Epidermal melanocyte (primary cell): ENCODE data around the gene MYO18A.
"Not testable (repeated sequence)": the region's sequence is repeated elsewhere in the genome, so short reads cannot be mapped to it uniquely, and the experiment has no call there.

Source experiments
- DNase-seq: peaks from one replicate; pipeline ENCODE4 v3.0.0; 2011; ENCODE audit warnings: low spot score; ENCODE audit not compliant: insufficient read length

The MYO18A gene

DNA sequence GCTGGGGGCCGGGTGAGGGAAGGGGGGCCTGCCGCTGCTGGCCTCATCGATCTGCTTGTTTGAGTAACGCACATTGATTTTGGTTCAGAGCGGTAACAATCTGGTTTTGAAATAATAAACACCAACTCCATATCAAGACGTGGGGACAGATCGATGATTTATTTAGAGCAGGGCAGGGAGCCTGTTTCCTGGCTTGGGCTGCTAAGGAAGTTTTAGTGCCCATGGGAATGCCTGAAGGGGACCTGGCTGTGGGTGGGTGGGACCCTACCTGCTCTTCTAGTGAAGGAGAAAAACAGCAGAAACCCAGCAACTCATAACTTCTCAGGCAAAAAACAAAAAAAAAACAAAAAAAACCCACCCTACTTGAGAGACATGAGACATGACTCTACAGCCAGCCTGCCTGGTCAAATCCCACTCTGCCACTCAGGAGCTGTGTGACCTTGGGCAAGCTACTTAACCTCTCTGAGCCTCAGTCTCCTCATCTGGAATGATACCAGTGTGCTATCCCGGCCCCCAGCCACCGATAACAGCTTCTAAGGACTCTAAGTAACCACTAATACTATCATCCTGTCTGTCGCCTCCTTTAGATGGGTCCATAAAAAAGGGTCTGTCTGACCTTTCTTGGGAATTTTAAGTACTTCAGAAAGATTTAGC, 71.2 kb downstream of the MYO18A start:
- no peak for DNase-seq

GRCh38 chr17:29107933-29108822, 72.0 kb downstream of the MYO18A start:
- DNase-seq = no peak

DNA sequence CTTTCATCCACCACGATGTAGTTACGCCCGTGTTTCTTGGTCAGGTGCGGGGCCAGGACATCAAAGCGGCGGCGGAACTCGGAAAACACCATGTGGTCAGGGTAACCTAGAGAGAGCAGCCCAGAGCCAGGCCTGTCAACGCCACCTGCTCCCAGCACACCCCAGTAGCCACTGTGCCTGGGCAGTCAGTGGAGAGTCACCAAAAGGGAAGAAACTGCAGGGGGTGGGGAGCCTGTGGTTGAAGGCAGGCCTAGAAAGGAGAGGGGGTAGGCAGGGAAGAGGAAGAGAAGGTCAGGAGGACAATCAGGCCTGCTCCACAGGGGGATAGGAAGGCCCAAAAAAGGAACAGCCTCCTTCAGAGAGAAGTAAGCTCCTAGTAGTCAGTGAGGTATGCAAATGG, 73.1 kb downstream of the MYO18A start:
- DNase-seq = no peak

- DNase-seq = no peak
These were observed 76.9 kb downstream of the MYO18A start for GRCh38 chr17:29103341-29103740.

DNA sequence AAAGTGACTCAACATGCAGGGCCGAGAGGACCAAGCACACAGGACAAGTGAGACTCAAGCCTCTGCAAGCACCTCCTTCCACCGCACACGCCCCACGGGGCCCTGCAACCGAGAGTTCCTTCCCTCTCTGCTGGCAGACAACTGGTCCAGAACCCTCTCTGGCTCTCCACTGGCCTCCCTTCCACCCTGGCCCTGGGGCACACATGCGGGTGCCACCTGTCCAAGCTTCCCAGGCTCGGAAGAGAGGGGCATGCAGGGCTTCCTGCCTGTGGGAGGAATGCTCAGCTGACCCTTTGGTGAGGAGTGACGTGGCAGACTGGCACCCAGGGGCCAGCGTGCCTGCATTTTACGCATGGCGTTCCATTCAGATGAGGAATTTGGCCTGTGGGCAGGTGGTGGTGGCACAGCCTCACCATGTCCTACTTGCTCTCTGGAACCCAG, 77.4 kb downstream of the MYO18A start:
- DNase-seq = no peak

DNA sequence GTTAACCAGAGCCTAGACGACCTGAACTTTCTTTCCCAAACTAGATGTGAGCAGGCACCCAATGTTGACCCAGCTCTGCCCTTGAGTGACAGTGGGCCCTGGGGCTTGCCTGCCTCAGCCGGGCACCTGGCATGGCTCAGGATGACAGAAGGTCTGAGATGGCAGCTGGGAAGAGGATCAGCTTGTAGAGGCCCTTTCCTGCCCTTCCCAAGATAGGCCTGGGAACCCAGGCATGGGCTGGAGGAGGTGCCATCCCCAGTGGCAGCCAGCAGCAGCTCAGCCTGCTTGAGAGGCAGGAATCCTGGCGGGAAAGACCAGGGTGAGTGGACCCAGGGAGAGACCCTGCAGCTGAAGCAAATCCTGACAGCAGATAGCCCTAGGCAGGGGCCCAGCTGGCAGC, 78.2 kb downstream of the MYO18A start:
- no peak for DNase-seq

GRCh38 chr17:29100296-29100695, 79.9 kb downstream of the MYO18A start:
- DNase-seq = no peak

DNA sequence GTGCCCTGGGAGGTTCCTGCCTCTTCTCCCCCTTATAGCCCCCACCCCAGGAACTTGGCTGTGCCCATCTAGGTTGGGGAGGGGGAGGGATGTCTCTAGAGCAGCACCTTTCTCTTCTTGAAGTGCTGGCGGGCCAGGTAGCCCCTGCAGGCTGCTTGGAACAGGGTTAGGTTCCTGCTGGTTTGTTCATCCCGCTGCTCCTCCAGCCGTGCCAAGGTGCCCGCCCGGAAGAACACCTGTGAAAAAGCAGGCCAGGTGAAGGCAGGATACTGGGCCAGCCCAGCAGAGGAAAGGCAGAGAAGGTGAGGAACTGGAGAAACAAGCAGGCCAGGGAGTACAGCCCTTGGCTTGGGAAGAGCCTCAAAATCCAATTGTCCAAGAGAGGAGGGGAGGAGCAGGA, 80.7 kb downstream of the MYO18A start:
- no peak for DNase-seq

DNA sequence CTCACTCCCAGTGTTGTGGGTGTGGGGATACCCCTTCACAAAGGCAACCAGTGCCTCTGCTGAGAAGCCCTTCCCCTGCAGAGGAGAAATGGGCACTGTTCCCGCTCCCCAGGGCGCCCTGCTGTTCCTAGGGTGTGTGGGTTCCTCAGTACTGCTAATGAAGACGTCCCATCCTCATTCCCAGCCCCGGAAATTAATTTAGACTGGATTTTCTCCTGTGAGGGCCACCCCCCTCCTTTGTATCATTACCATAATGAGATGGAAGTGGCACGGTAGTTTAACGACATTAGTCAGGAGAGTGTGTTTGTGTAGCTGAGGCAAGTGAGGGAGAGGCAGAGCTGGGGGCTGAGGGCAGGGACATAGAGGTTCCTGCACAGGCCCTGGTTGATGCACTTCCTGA, 84.1 kb downstream of the MYO18A start:
- no peak for DNase-seq

DNA sequence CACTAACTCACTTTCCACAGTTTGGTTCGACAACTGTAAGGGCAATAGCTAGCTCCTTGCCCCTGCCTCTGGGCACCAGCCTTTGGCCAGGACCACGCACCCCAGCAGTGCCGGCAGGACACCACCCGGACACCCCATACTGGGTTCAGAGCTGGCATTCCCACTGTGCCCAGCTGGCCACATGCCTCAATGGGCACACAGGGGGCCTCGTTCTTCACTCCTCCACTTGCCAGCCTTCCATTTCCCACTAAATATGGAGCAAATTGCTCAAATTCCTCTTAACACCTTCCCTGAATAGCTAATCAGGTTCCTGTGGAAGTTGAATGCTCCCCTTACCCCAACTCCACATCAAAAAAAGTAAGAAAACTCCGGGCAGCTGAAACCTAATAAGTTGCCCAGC, 84.8 kb downstream of the MYO18A start:
- no peak for DNase-seq

DNA sequence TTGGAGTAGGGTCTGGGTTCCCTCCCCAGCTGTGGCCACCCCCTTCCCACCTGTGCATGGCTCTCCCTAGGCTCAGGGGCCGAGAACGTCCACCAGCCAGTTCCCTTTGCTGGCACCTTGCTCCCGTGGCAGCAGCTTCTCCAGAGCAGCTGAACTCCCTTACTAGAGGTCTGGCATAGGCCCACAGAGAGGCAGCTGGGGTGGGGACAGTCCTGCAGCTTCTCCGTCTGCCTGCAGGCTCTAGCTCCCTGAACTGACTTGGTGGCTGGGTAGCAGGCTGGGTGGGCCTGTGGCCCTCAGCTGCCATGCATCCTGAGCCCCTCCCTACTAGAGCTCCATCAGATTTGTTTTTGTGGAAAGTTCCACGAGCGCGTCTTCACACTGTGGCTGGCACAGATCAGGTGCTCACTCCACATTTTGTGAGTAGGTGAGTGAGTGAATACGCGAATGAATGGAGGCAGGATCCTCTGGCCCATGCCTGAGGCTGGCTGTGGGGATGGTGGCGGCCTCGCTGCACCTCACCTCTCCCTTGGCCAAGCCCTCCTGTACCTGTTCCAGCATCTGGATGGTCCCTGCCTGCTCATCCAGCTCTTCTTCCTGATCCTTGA, 86.0 kb downstream of the MYO18A start:
- DNase-seq = no peak

DNA sequence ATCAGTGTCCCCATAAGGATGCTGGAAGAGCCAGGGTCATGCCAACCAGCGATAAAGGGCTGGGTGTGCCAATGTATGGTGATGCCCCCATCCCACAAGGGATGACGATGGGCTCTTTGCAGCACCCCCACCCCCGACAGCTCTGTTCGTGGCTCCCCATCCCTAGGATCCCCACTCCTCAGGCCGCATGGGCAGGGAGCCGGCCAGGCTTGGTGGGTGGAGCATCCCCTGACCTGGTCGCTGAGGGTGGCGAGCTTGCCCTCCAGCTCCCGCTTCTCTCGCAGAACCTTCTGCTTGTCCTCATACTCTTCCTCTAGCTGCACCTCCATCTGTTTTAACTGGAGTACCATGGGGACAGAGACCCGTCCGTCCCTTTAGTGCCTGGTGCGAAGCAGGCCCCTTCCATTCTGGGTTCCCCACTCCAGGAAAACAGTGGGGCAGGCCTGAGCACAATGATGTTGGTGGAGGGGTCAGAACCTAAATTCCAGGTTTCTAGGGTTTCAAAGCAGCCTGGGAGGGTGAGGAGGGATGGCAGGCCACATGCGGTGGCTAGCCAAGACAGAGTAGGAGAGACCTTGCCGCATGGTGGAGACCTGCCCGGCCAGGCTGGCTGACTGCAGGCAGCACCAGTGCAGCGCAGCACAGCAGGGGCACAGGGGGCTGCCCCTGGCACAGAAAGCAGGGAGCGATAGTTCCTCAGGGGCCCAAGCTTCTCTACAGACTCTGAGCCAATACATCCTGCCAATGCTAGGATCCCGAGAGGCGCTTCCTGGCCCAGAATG, 86.9 kb downstream of the MYO18A start:
- no peak for DNase-seq

DNA sequence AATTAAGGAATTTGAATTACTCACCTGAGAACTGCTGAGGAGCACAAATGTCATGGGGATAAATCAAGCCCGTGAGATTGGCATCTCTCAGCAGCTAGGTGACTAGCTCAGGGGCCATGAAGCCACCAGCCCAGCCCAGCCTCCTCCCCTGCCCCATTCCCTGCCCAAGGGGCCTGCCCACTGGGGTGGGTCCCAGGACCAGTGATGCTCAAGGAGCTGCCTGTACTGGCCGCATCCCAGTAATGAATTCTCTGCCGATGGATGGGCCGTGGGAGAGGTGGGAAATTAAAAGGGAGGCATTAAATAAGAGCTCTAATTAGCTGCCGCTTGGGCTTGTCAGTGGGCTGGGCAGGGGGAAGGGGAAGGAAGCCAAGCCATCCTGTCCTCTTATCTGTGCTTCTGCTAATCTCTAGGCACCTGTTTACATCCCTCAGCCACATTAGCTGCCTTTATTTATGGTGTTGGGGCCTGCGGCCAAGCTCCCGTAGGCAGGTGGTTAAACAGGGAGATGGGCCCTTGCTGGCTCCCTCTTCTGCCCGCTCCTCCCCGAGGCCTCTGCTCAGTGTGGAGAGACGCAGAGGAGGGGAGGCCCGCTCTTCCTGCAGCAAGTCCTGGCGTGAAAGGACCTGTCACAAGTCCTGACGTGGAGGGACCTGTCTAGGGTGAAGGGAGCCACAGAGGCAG, 88.5 kb downstream of the MYO18A start:
- DNase-seq = no peak

GRCh38 chr17:29090750-29091605, 89.2 kb downstream of the MYO18A start:
- DNase-seq = no peak

DNA sequence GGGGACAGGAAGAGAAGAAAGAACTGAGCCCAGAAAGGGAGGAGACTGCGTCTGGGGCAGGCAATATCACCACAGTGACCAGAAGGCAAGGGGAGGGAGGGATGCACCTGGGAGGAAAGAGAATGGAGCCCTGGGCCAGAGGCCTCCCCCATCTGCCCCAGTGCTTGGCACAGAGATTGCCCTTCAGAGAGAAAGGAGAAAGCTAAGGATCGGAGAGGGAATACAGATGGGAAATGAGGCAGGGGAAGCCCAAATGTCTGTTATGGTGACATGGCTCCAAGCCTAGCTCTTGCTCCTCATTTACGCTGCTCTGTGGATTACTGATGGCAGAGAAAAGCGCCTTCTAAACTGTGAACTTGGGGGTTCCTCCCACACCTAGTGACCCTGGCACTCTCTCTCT, 90.1 kb downstream of the MYO18A start:
- DNase-seq = no peak

DNA sequence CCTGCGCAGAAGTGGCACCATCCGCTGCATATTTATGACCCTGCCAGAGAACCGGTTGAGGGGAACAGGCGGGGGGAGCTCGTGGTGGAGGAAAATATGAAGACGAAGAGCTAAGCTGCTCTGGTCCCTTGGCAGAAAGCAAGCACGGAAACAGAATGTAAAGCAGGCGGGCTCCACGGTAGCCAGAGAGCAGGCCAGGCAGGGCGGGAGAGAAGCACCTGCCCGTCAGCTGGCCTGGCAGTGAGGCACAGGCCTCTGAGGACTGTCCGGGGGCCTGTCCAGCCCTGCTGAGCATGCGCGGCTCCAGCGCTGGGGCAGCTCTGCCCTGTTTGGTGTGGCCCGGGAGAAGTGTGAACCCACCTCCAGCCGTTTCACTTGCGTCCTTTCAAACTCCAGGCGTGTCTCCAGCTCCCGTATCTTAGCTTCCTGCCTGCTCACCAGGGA, 90.6 kb downstream of the MYO18A start:
- DNase-seq = no peak

DNA sequence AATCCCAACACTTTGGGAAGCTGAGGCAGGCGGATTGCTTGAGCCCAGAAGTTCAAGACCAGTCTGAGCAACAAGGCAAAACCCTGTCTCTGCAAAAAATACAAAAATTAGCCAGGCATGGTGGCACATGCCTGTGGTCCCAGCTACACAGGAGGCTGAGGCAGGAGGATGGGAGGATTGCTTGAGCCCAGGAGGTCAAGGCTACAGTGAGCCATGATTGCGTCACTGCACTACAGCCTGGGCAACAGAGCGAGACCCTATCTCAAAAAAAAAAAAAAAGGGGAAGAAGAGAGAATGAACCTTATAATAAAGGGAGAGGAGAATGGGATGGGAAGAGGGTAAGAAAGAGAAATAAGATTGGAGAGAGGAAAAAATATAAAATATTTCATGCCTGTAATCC, 91.4 kb downstream of the MYO18A start:
- DNase-seq = not testable (repeated sequence)

GRCh38 chr17:29086628-29087332, 93.4 kb downstream of the MYO18A start:
- no peak for DNase-seq

- no peak for DNase-seq
These were observed 95.0 kb downstream of the MYO18A start for GRCh38 chr17:29085223-29085622.
